A549 treated with Mapracorat at 1 μM for 4 hours (cell line): Measurements from ENCODE around the gene PGA4. TPM values are rescaled to one million over a fixed set of nuclear protein-coding genes. Genes with fewer than 3 reads are reported as not detected.

ENCODE experiments used
- total RNA-seq: library from RNA; stranded (reverse); fragments of 200-300 nt; extraction: Qiagen RNA extraction; gene quantifications from 5 replicates; pipeline ENCODE4 v1.2.3, GENCODE V29; 2022

Gene PGA4
- total RNA-seq, result 0.12 TPM in 1 of 5 replicates, not detected in the others

GRCh38 chr11:61222047-61222446 lies at the start of gene PGA4:
Gene PGA4 (plus strand): TSS chr11:61222347. CDS start chr11:61222401, 54 bp downstream.

GRCh38 chr11:61202950-61203746 lies 19.0 kb upstream of the PGA4 start, which contains the start of gene PGA3:
Gene PGA3 (plus strand): TSS chr11:61203515. CDS start chr11:61203565, 50 bp downstream.

GRCh38 chr11:61240875-61241274 lies 18.7 kb downstream of the PGA4 start, which contains the start of gene PGA5:
Gene PGA5 (plus strand): TSS chr11:61241175. CDS start chr11:61241227, 52 bp downstream.

Other genes with a start within 250 kb of the PGA4 start
- not detected in 5 replicates for gene CD5, start 119.9 kb upstream of the PGA4 start, total RNA-seq
- gene VPS37C, start 60.9 kb upstream of the PGA4 start, total RNA-seq, result 15.6 to 17.5 TPM (median 17.0 TPM) in 5 replicates
- not detected in 5 replicates for gene PGA3, start 18.8 kb upstream of the PGA4 start, total RNA-seq
- not detected in 5 replicates for gene PGA5, start 18.8 kb downstream of the PGA4 start, total RNA-seq
- gene VWCE, start 73.0 kb downstream of the PGA4 start, total RNA-seq, result 0.56 to 1.0 TPM (median 0.69 TPM) in 5 replicates
- 159 to 173 TPM (median 164 TPM) in 5 replicates for gene DDB1, start 110.8 kb downstream of the PGA4 start, total RNA-seq
- gene TKFC, start 110.9 kb downstream of the PGA4 start, total RNA-seq, result 43.9 to 74.0 TPM (median 70.7 TPM) in 5 replicates
- gene CYB561A3, start 139.5 kb downstream of the PGA4 start, total RNA-seq, result 34.3 to 46.4 TPM (median 45.0 TPM) in 5 replicates
- 87.0 to 115 TPM (median 93.5 TPM) in 5 replicates for gene TMEM138, start 140.0 kb downstream of the PGA4 start, total RNA-seq
- gene TMEM216, start 170.2 kb downstream of the PGA4 start, total RNA-seq, result 15.3 to 17.8 TPM (median 16.8 TPM) in 5 replicates
- gene CPSF7, start 207.6 kb downstream of the PGA4 start, total RNA-seq, result 68.6 to 73.2 TPM (median 71.1 TPM) in 5 replicates
- gene SDHAF2, start 207.8 kb downstream of the PGA4 start, total RNA-seq, result 39.6 to 48.6 TPM (median 46.9 TPM) in 5 replicates